Stimulated activated CD8-positive, alpha-beta memory T cell treated with anti-CD3 and anti-CD28 coated beads, Interleukin-15, amount 100 ng/mL, for 1 hour (primary cell): ENCODE results near the gene CCDC27.

Experiments
- DNase-seq: peaks from one replicate; pipeline ENCODE4 v3.0.0-alpha.2; 2020; ENCODE audit warnings: low read depth

CCDC27 gene

DNA sequence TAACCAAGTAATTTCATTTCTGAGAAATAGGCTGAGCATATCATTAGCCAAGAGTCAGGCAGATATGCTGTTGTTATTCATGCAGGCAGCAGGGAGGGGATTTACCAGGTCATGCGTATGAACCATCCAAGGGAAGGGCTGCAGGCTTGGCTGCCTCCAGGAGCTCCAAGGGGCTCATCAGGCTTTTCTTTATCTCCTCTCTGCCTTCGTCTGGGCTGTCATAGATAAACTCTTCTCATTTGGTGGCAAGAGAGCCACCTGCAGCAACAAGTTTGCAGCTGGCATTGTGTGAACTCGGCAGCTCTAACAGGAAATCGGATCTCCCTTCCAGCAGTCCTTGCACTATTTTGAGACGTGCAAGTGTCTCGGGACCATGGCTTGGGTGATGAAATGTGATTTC lies 7.5 kb downstream of the CCDC27 start:
- no peak for DNase-seq

GRCh38 chr1:3761296-3762010 lies 9.2 kb downstream of the CCDC27 start:
- DNase-seq: no peak

DNA sequence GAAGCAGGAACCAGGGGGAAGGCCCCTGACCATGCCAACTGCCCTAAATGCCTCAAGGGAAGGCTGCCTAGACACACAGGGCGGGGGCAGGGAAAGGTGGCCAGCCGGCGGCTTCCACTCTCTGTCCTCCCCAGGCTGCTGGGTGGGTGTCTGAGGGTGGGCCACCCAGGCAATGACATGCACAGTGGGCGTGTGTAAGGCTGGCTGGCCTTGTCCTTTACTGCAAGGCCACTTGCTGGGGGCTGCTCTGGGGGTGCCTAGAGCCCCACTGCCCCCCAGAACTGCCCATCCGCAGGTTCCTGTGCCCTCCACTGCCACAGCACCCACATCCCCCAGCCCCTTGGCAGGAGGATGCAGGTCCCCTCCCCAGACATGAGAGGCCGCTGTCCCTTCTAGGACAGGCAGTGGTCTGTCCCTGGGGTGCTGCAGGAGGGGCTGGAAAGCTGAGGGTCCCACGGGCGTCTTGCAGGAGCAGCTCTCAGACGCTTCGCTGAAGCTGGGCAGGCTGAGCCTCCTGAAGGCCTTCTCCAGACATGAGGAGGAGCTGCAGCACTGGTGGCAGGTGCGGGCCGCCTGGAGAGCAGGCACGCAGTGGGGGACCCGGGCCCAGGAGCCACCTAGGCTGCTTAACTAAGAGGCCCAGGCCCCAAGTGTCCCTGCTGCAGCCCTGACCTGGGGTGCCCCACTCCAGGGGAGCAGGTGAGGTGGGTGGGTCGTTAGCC lies 10.1 kb downstream of the CCDC27 start:
- no peak for DNase-seq

DNA sequence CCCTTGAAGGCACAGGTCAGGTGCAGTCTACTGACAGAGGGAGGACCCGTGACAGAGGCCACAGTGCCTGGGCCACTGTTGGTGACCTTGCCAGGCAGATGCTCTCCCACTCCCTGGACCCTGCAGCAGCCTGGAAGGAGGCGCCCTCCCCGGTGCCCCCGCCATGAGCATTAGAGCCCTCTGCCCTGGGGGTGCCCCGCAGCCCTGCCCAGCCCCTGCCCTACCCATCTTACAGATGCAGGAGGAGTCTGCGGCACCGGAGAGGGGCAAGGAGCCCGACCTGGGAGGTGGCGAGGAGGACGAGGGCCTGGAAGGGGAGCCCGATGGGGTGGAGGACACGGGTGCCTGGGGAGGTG lies 10.6 kb downstream of the CCDC27 start:
- DNase-seq: no peak

DNA sequence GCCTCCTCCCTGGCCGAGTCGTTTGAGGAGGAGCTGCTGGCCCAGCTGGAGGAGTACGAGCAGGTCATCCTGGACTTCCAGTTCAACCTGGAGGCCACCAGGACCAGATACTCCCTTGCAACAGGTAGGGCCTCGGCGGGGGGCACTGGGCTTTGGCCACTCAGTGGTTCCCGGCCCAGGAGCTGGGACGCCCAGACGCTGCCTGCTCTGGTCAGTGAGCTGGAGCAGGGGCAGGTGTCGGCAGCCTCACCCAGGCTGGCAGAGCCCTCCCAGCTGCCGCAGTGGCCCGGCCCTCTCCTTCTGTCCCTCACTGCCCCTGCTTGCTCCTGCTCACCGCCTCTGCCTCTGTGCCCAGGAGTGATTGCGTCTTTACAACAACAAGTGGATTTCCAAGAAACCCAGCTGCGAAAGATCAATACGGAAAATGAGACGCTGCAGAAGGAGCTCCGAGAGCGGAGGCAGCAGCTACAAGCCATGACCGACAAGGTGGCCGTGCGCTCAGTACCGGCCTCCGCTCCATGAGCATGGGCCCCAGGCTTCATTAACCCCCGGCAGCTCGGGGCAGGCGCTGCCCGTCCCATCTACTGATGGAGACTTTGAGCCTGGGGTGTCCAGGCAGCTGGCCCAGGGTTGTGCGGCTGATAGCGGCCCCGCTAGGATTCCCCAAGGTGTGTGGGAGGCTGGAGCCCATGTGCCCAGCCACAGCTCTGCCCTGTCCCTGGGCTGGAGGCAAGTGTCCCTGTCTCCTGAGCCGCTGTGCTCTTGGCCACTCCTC lies 11.3 kb downstream of the CCDC27 start:
- DNase-seq: no peak

GRCh38 chr1:3767328-3767925 lies 15.2 kb downstream of the CCDC27 start:
- no peak for DNase-seq

DNA sequence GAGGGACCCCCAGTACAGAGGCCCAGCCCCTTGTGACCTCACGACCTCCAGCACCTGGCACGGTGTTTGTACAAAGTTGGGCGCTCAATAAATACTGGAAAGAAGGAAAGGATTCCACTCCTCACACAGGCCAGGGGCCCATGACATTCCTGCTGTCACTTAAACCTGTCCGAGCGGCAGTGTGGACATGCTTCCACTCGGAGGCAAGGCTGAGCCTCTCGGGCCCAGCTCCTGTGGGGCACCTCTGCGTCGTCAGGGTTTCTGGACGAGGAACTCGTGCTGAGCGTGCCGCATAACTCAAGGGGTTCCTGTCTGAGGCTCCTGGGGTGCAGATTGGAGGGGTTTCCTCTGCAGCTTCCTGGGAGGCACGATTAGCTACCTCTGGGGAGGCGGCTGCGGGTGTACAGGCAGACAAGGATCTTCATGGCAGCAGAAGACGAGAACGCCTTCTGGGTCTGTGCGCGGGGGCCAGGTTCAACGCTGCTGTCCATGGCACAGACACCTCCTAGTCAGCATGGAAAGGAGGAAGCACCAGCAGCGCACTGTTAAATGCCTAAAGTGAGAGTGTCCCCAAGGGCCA lies 16.7 kb downstream of the CCDC27 start:
- DNase-seq: no peak

DNA sequence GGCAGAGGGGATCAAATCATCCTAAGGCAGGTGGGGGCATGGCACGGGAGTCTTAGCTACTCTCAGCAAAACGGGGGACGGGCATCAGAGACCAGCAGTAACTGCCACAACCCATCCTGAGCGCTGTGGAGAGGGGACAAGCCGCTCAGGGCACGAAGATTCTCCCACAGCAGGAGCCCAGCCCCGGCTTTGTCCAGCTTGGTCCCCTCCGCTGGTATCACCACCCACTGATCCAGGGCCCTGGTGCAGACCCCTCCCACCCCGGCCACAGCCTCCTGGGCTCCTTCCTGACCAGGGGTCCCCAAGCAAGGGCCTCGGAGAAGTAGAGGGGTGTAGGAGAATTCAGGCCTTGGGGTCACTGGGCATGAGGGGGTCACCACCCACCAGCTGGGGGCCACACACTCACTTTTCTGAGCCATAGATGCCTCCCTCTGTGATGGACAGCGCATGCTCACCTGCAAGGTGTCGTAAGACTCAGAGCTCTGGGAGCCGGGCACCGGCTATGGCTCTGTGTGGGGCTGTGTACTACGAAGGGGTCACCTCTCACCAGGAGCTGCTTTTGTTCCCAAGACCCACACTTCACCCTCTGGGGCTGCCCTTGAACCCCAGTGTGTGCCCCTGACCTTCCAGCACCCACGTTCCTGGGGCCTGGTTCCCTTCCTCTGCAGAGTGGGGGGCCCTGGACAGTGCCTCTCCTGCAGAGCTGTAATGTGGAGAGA lies 18.0 kb downstream of the CCDC27 start:
- no peak for DNase-seq

GRCh38 chr1:3771108-3772026 lies 19.1 kb downstream of the CCDC27 start:
- no peak for DNase-seq

- peak; percentile 69 for DNase-seq
These were observed 19.9 kb downstream of the CCDC27 start for GRCh38 chr1:3772027-3772714.

GRCh38 chr1:3772715-3773571 lies 20.7 kb downstream of the CCDC27 start, which contains the start of gene SMIM1:
Gene SMIM1, plus strand, starts transcription at chr1:3772749. Its CDS starts 2,625 bp downstream, at chr1:3775374.
- no peak for DNase-seq

GRCh38 chr1:3773572-3774275 lies 21.5 kb downstream of the CCDC27 start:
- DNase-seq: no peak

- DNase-seq: no peak
These were observed 22.2 kb downstream of the CCDC27 start for GRCh38 chr1:3774276-3774945.

GRCh38 chr1:3774946-3775489 lies 22.8 kb downstream of the CCDC27 start:
- DNase-seq: no peak

- DNase-seq: no peak
These were observed 23.4 kb downstream of the CCDC27 start for GRCh38 chr1:3775490-3776230.

GRCh38 chr1:3776231-3776961 lies 24.1 kb downstream of the CCDC27 start:
- DNase-seq: no peak
